A549 (cell line): ENCODE results near the gene TMEM52B. TPM values are rescaled to one million over a fixed set of nuclear protein-coding genes. Genes with fewer than 3 reads are reported as not detected.

Experiments
- ATAC-seq, 2 experiments: fragments of 200-7000 bp in 1 of 2; fragments of >200 bp in 1 of 2; cut with Nextera tagmentation in 1 of 2; cut with Tn5 transposase in 1 of 2; 3 replicates each; pipeline versions ENCODE4 v1.8.0 to v1.9.1; 2018 to 2020; ENCODE audit warnings: mild to moderate bottlenecking in 1 of 2, moderate library complexity in 1 of 2
- CTCF ChIA-PET: fragments of 300-600 bp; sonication (Branson Sonifier 250); formaldehyde crosslinking; extraction: SDS; loops from one replicate; lab custom pipeline; 2021; ENCODE audit warnings: antibody characterized with exemption, inconsistent platforms; lab: Yijun Ruan, JAX
- POLR2A ChIA-PET: fragments of 350-600 bp; formaldehyde crosslinking; extraction: SDS; loops from one replicate; lab custom pipeline; 2021; ENCODE audit warnings: antibody characterized with exemption, inconsistent platforms; lab: Yijun Ruan, JAX
- DNase-seq, 2 experiments: peaks; one replicate each; pipeline versions ENCODE4 v3.0.0 to v3.0.0-alpha.2; 2011 to 2016; ENCODE audit warnings: low read depth in 1 of 2, low spot score in 1 of 2
- FAIRE-seq: peaks from 2 replicates; lab custom pipeline; 2011; peaks lifted over from hg19 to GRCh38; lab: Jason Lieb, UNC
- H3K27ac ChIP-seq, 2 experiments: fragments of >200 bp; sonication (Bioruptor Twin); formaldehyde crosslinking; 3 replicates each; pipeline ENCODE4 v1.5.1; 2016 to 2017
- H3K4me1 ChIP-seq: fragments of >200 bp; sonication (Bioruptor Twin); formaldehyde crosslinking; 3 replicates; pipeline ENCODE4 v1.6.1; 2016
- H3K4me2 ChIP-seq: fragments of >200 bp; sonication (Bioruptor Twin); formaldehyde crosslinking; 3 replicates; pipeline ENCODE4 v1.6.1; 2016
- H3K4me3 ChIP-seq: fragments of >200 bp; sonication (Bioruptor Twin); formaldehyde crosslinking; 3 replicates; pipeline ENCODE4 v1.5.1; 2016
- H3K9me3 ChIP-seq: fragments of >200 bp; sonication (Bioruptor Twin); formaldehyde crosslinking; 3 replicates; pipeline ENCODE4 v1.6.1; 2016
- CEBPB ChIP-seq, 2 experiments: fragments of >200 bp in 1 of 2; sonication (Bioruptor Twin) in 1 of 2; formaldehyde crosslinking in 1 of 2; IDR thresholded peaks; 2 replicates each; pipeline ENCODE4 v1.6.1; 2012 to 2016
- E2F6 ChIP-seq: IDR thresholded peaks from 2 replicates; pipeline ENCODE4 v1.6.1; 2012; ENCODE audit warnings: low read depth, borderline replicate concordance
- JUN ChIP-seq, 2 experiments: fragments of >200 bp; sonication (Bioruptor Twin); formaldehyde crosslinking; IDR thresholded peaks; 2 replicates in 1 of 2; 3 replicates in 1 of 2; pipeline ENCODE4 v1.6.1; 2016 to 2017
- KDM1A ChIP-seq: fragments of 200-600 bp; sonication (generic); IDR thresholded peaks from 2 replicates; pipeline ENCODE4 v1.6.1; 2016; ENCODE audit warnings: low read depth, mild to moderate bottlenecking
- MAZ ChIP-seq: fragments of 150-350 bp; IDR thresholded peaks from 2 replicates; pipeline ENCODE4 v1.6.1; 2014; ENCODE audit warnings: antibody characterized with exemption, low read depth, low read length, borderline replicate concordance
- MYC ChIP-seq: IDR thresholded peaks from 2 replicates; pipeline ENCODE4 v1.6.1; 2012; ENCODE audit warnings: mild to moderate bottlenecking, inconsistent platforms, low read length, improper control_type of control experiment, borderline replicate concordance
- RNF2 ChIP-seq: fragments of 200-600 bp; sonication (generic); IDR thresholded peaks from 2 replicates; pipeline ENCODE4 v1.6.1; 2016; ENCODE audit warnings: low read depth, mild to moderate bottlenecking, antibody characterized with exemption, moderate library complexity, borderline replicate concordance
- SMC3 ChIP-seq: fragments of >200 bp; sonication (Bioruptor Twin); formaldehyde crosslinking; IDR thresholded peaks from 3 replicates; pipeline ENCODE4 v1.6.1; 2018; ENCODE audit warnings: inconsistent platforms
- TP53 ChIP-seq: fragments of 250-450 bp; sonication (Bioruptor Pico); IDR thresholded peaks from 2 replicates; pipeline ENCODE4 v1.5.0; 2021; ENCODE audit warnings: mild to moderate bottlenecking, moderate library complexity
- WGBS: methylation state at CpG from one replicate; pipeline ENCODE4 v1.1.6; 2017; ENCODE audit errors: missing lambda C conversion rate; 5-methylcytosine and 5-hydroxymethylcytosine counted together
- polyA plus RNA-seq, 4 experiments: library from polyadenylated mRNA; depleted of rRNA in 3 of 4; stranded (reverse); fragments of >200 nt; fragmentation: RNase III in 1 of 4; extraction: RNeasy Plus Mini Kit Qiagen cat#74134 plus additional on column Dnase treatment in 1 of 4; gene quantifications; 2 replicates in 3 of 4; 3 replicates in 1 of 4; pipeline ENCODE4 v1.2.3, GENCODE V29; 2011 to 2017

Gene TMEM52B
- polyA plus RNA-seq, 2 of the 4 experiments (the other 2 are of a cell fraction), result 0.08 to 0.39 TPM

DNA sequence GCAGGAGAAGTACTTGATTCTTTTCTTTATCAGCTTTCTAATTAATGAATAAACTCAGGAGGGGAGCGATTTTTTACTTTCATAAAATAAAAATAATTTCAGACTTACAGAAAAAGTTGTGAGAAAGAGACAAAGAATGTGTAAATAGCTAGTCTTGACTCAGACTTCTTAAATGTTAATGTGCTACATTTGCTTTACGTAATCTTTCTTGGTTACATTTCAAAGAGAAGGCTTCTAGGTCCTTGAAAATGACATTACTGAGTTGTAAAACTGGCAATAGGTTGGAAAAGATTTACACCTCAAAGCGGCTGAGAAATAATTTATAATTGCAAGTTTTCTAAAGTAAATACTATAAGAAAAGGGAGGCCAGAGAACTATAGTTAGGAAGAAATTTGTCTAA is 62.5 kb downstream of the TMEM52B start:
- Histone ChIP-seq H3K27ac (no peak overlapping the region), H3K4me1 (no peaks in the 10 kb centered on the region), H3K4me2 (no peak overlapping the region), H3K4me3 (no peak overlapping the region), H3K9me3 (no peaks in the 10 kb centered on the region)
- ChIA-PET POLR2A (no interaction called here), CTCF (no interaction called here)
- no peak for TF ChIP-seq MAZ
- no peak for TF ChIP-seq SMC3
- no peak for TF ChIP-seq E2F6
- no peak for TF ChIP-seq CEBPB (IDR thresholded peaks at IDR 0.05)
- TF ChIP-seq RNF2, result no peak
- TF ChIP-seq KDM1A, result no peak
- TF ChIP-seq TP53 (CRISPR knock-in tag), result no peak
- no peak for TF ChIP-seq JUN (IDR thresholded peaks at IDR 0.05)
- no peak for TF ChIP-seq MYC
- no peak for DNase-seq
- no peak for FAIRE-seq
- ATAC-seq, result no peak
- 29% methylated on average over 3 of the region's 3 CpGs for WGBS

Other genes with a start within 250 kb of the TMEM52B start
- gene CLEC2A, start 246.7 kb upstream of the TMEM52B start, polyA plus RNA-seq (2011; rRNA removed), result not detected in 2 replicates
- not detected in 3 replicates for gene CLEC2A, start 246.7 kb upstream of the TMEM52B start, polyA plus RNA-seq (2017; fragmentation: RNase III; extraction: RNeasy Plus Mini Kit Qiagen cat#74134 plus additional on column Dnase treatment)
- not detected in 2 replicates for gene CLEC12A, start 207.6 kb upstream of the TMEM52B start, polyA plus RNA-seq (2011; rRNA removed)
- not detected in 3 replicates for gene CLEC12A, start 207.6 kb upstream of the TMEM52B start, polyA plus RNA-seq (2017; fragmentation: RNase III; extraction: RNeasy Plus Mini Kit Qiagen cat#74134 plus additional on column Dnase treatment)
- not detected in 2 replicates for gene CLEC1B, start 179.9 kb upstream of the TMEM52B start, polyA plus RNA-seq (2011; rRNA removed)
- not detected in 3 replicates for gene CLEC1B, start 179.9 kb upstream of the TMEM52B start, polyA plus RNA-seq (2017; fragmentation: RNase III; extraction: RNeasy Plus Mini Kit Qiagen cat#74134 plus additional on column Dnase treatment)
- gene CLEC12B, start 168.4 kb upstream of the TMEM52B start, polyA plus RNA-seq (2011; rRNA removed), result not detected in 2 replicates
- not detected in 3 replicates for gene CLEC12B, start 168.4 kb upstream of the TMEM52B start, polyA plus RNA-seq (2017; fragmentation: RNase III; extraction: RNeasy Plus Mini Kit Qiagen cat#74134 plus additional on column Dnase treatment)
- not detected in 2 replicates for gene CLEC9A, start 148.3 kb upstream of the TMEM52B start, polyA plus RNA-seq (2011; rRNA removed)
- not detected in 3 replicates for gene CLEC9A, start 148.3 kb upstream of the TMEM52B start, polyA plus RNA-seq (2017; fragmentation: RNase III; extraction: RNeasy Plus Mini Kit Qiagen cat#74134 plus additional on column Dnase treatment)
- gene CLEC1A, start 80.0 kb upstream of the TMEM52B start, polyA plus RNA-seq (2011; rRNA removed), result 0.06 TPM in 1 of 2 replicates, not detected in the other
- gene CLEC1A, start 80.0 kb upstream of the TMEM52B start, polyA plus RNA-seq (2017; fragmentation: RNase III; extraction: RNeasy Plus Mini Kit Qiagen cat#74134 plus additional on column Dnase treatment), result not detected in 3 replicates
- not detected in 2 replicates for gene CLEC7A, start 48.8 kb upstream of the TMEM52B start, polyA plus RNA-seq (2011; rRNA removed)
- gene CLEC7A, start 48.8 kb upstream of the TMEM52B start, polyA plus RNA-seq (2017; fragmentation: RNase III; extraction: RNeasy Plus Mini Kit Qiagen cat#74134 plus additional on column Dnase treatment), result 0.08 TPM in 1 of 3 replicates, not detected in the others
- 0.59 and 0.95 TPM in 2 replicates for gene OLR1, start 6.9 kb upstream of the TMEM52B start, polyA plus RNA-seq (2011; rRNA removed)
- gene OLR1, start 6.9 kb upstream of the TMEM52B start, polyA plus RNA-seq (2017; fragmentation: RNase III; extraction: RNeasy Plus Mini Kit Qiagen cat#74134 plus additional on column Dnase treatment), result 0.44 to 0.92 TPM (median 0.81 TPM) in 3 replicates
- 46.2 and 58.6 TPM in 2 replicates for gene GABARAPL1, start 33.8 kb downstream of the TMEM52B start, polyA plus RNA-seq (2011; rRNA removed)
- 28.7 to 37.8 TPM (median 35.9 TPM) in 3 replicates for gene GABARAPL1, start 33.8 kb downstream of the TMEM52B start, polyA plus RNA-seq (2017; fragmentation: RNase III; extraction: RNeasy Plus Mini Kit Qiagen cat#74134 plus additional on column Dnase treatment)
- 0.01 TPM in 1 of 2 replicates, not detected in the other for gene KLRD1, start 128.8 kb downstream of the TMEM52B start, polyA plus RNA-seq (2011; rRNA removed)
- not detected in 3 replicates for gene KLRD1, start 128.8 kb downstream of the TMEM52B start, polyA plus RNA-seq (2017; fragmentation: RNase III; extraction: RNeasy Plus Mini Kit Qiagen cat#74134 plus additional on column Dnase treatment)
- not detected in 2 replicates for gene KLRK1, start 211.0 kb downstream of the TMEM52B start, polyA plus RNA-seq (2011; rRNA removed)
- not detected in 3 replicates for gene KLRK1, start 211.0 kb downstream of the TMEM52B start, polyA plus RNA-seq (2017; fragmentation: RNase III; extraction: RNeasy Plus Mini Kit Qiagen cat#74134 plus additional on column Dnase treatment)
- not detected in 2 replicates for gene KLRC4, start 230.7 kb downstream of the TMEM52B start, polyA plus RNA-seq (2011; rRNA removed)
- not detected in 3 replicates for gene KLRC4, start 230.7 kb downstream of the TMEM52B start, polyA plus RNA-seq (2017; fragmentation: RNase III; extraction: RNeasy Plus Mini Kit Qiagen cat#74134 plus additional on column Dnase treatment)
- gene KLRC3, start 241.6 kb downstream of the TMEM52B start, polyA plus RNA-seq (2011; rRNA removed), result 0.10 TPM in 1 of 2 replicates, not detected in the other
- not detected in 3 replicates for gene KLRC3, start 241.6 kb downstream of the TMEM52B start, polyA plus RNA-seq (2017; fragmentation: RNase III; extraction: RNeasy Plus Mini Kit Qiagen cat#74134 plus additional on column Dnase treatment)